MM.1S (cell line): Measurements from ENCODE around the gene PSEN1.

ENCODE experiments used
- CTCF ChIP-seq: fragments of 300-600 bp; sonication (generic); IDR thresholded peaks from 2 replicates; pipeline ENCODE4 v1.5.1; 2016; ENCODE audit warnings: antibody characterized with exemption, low read length, mixed read lengths
- EZH2 ChIP-seq: fragments of 300-600 bp; sonication (generic); optimal IDR thresholded peaks from 2 replicates; pipeline ENCODE3; 2017; ENCODE audit warnings: low read depth, mild to moderate bottlenecking, antibody characterized with exemption, low read length, mixed read lengths

DNA sequence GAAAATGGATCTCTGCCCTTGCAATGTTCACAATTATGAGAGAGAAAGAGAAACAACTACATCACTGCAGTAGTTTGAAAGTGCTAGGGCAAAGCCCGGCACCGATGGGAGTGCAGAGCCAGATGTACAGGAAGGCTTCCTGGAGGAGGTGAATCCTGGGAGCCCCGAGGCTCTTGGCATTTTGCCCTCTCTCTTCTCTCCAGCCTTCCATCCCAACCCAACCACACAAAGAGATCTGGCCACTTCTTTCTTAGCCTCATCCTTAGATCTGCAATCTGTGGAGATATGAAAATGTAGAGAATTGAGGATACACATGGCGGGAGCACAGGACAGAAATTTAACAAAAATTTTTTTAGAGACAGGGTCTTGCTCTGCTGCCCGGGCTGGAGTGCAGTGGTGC is 97.7 kb downstream of the PSEN1 start:
- no peak for TF ChIP-seq CTCF
- no peak for TF ChIP-seq EZH2
